Thyroid gland (tissue), 4 donors: ENCODE measurements around the gene SNX8. TPM values are rescaled to one million over a fixed set of nuclear protein-coding genes. Genes with fewer than 3 reads are reported as not detected.

Experiments
- DNase-seq, 2 donors: peaks; one replicate each; pipeline ENCODE4 v3.0.0-alpha.2; 2019
- H3K27ac ChIP-seq, 3 donors: fragments of 200-600 bp; sonication (generic); 1 replicate in 2 of 3; 2 replicates in 1 of 3; pipeline ENCODE4 v1.5.1; 2016 to 2019; ENCODE audit warnings: mild to moderate bottlenecking in 1 of 3, moderate library complexity in 1 of 3
- H3K27me3 ChIP-seq: fragments of 200-600 bp; sonication (generic); one replicate; pipeline ENCODE4 v1.5.1; 2019
- H3K36me3 ChIP-seq, 2 donors: fragments of 200-600 bp; sonication (generic); one replicate each; pipeline ENCODE4 v1.5.1; 2016 to 2019
- H3K4me1 ChIP-seq, 2 donors: fragments of 200-600 bp; sonication (generic); one replicate each; pipeline ENCODE4 v1.5.1; 2017 to 2019
- H3K4me3 ChIP-seq, 3 donors: fragments of 200-600 bp; sonication (generic); replicated peaks in 1 of 3; 1 replicate in 2 of 3; 2 replicates in 1 of 3; pipeline ENCODE4 v1.5.1; 2016; ENCODE audit warnings: mild to moderate bottlenecking in 1 of 3
- H3K9me3 ChIP-seq: fragments of 200-600 bp; sonication (generic); one replicate; pipeline ENCODE4 v1.5.1; 2017
- CTCF ChIP-seq, 6 experiments: fragments of 200-600 bp in 3 of 6; fragments of 450-650 bp in 3 of 6; sonication (generic) in 3 of 6; IDR thresholded peaks; one replicate each; pipeline ENCODE4 v1.5.1; 2016 to 2019; ENCODE audit warnings: antibody characterized with exemption in 6 of 6, mild to moderate bottlenecking in 2 of 6, inconsistent platforms in 1 of 6, moderate library complexity in 1 of 6
- POLR2A ChIP-seq, 2 donors: fragments of 450-650 bp; IDR thresholded peaks; one replicate each; pipeline ENCODE4 v1.6.1; 2017; ENCODE audit warnings: antibody characterized with exemption in 2 of 2, mild to moderate bottlenecking in 2 of 2, moderate library complexity in 1 of 2
- WGBS, 2 donors: methylation state at CpG; one replicate each; pipeline ENCODE4 v1.1.5; 2017; 5-methylcytosine and 5-hydroxymethylcytosine counted together
- intact Hi-C: fragments of 100-400 bp; cut with DNase I; formaldehyde crosslinking; loops from one replicate; pipeline ENCODE4 v1.15.1; 2023
- total RNA-seq, 4 donors: library from RNA; depleted of rRNA; stranded (reverse); fragments of >200 nt; gene quantifications; one replicate each; pipeline ENCODE4 v1.2.3, GENCODE V29; 2016

SNX8 gene
- total RNA-seq, 4 donors from 2014 or later = 12.0 to 40.5 (median 23.4) TPM

- Histone ChIP-seq H3K27me3 (no peaks in the 10 kb centered on the region), H3K4me1 (no peaks in the 10 kb centered on the region), H3K9me3 (no peaks in the 10 kb centered on the region), H3K27ac (no peak overlapping the region), H3K36me3 (no peaks in the 10 kb centered on the region), H3K4me3 (no peak overlapping the region)
- no peak for DNase-seq
- intact Hi-C loops = no loop called here
- WGBS, 2 donors = 92 to 97% methylated on average over 13 of the region's 13 CpGs
- TF ChIP-seq CTCF (IDR thresholded peaks at IDR 0.05) (no peak), POLR2A (IDR thresholded peaks at IDR 0.05) (no peak)
Observed at GRCh38 chr7:2289621-2290020, 24.6 kb downstream of the SNX8 start.

- Histone ChIP-seq H3K4me1 (no peaks in the 10 kb centered on the region), H3K27me3 (no peaks in the 10 kb centered on the region), H3K36me3 (no peaks in the 10 kb centered on the region), H3K9me3 (no peaks in the 10 kb centered on the region), H3K27ac (no peak overlapping the region), H3K4me3 (no peak overlapping the region)
- TF ChIP-seq CTCF (IDR thresholded peaks at IDR 0.05) (no peak), POLR2A (IDR thresholded peaks at IDR 0.05) (no peak)
- DNase-seq = no peak
- 86 to 89% methylated on average over 20 of the region's 20 CpGs for WGBS, 2 donors
- intact Hi-C loops = no loop called here
Observed at GRCh38 chr7:2289111-2289586, 25.1 kb downstream of the SNX8 start.

GRCh38 chr7:2288503-2288902 is 25.7 kb downstream of the SNX8 start:
- no peak for DNase-seq
- H3K27ac ChIP-seq = no peak overlapping the region
- no peaks in the 10 kb centered on the region for H3K36me3 ChIP-seq
- intact Hi-C loops = no loop called here
- no peaks in the 10 kb centered on the region for H3K27me3 ChIP-seq
- TF ChIP-seq POLR2A (IDR thresholded peaks at IDR 0.05) (no peak), CTCF (IDR thresholded peaks at IDR 0.05) (no peak)
- no peaks in the 10 kb centered on the region for H3K9me3 ChIP-seq
- H3K4me3 ChIP-seq = no peak overlapping the region
- 67 to 73% methylated on average over 8 of the region's 8 CpGs for WGBS, 2 donors
- no peaks in the 10 kb centered on the region for H3K4me1 ChIP-seq

GRCh38 chr7:2287745-2288144 is 26.5 kb downstream of the SNX8 start:
- Histone ChIP-seq H3K4me1 (no peaks in the 10 kb centered on the region), H3K9me3 (no peaks in the 10 kb centered on the region), H3K27ac (no peak overlapping the region), H3K36me3 (no peaks in the 10 kb centered on the region), H3K27me3 (no peaks in the 10 kb centered on the region), H3K4me3 (no peak overlapping the region)
- WGBS, 2 donors = 88 to 91% methylated on average over 8 of the region's 8 CpGs
- DNase-seq = no peak
- intact Hi-C loops = no loop called here
- TF ChIP-seq CTCF (IDR thresholded peaks at IDR 0.05) (no peak), POLR2A (IDR thresholded peaks at IDR 0.05) (no peak)

- peaks cover 5 to 9% of the 10 kb centered on the region in 2 donors for H3K4me1 ChIP-seq
- no peaks in the 10 kb centered on the region for H3K27me3 ChIP-seq
- TF ChIP-seq POLR2A (IDR thresholded peaks at IDR 0.05) = no peak
- WGBS, 2 donors = 94 to 95% methylated on average over 13 to 15 of the region's 20 CpGs
- no peaks in the 10 kb centered on the region for H3K9me3 ChIP-seq
- DNase-seq = no peak
- intact Hi-C loops = no loop called here
- no peak overlapping the region for H3K27ac ChIP-seq
- no peaks in the 10 kb centered on the region for H3K36me3 ChIP-seq
- no peak overlapping the region for H3K4me3 ChIP-seq
Observed at GRCh38 chr7:2283074-2283473, 31.2 kb downstream of the SNX8 start.
